NT2/D1 (cell line): ENCODE results near the gene HELZ2.

Experiments used
- DNase-seq: peaks from one replicate; pipeline ENCODE4 v3.0.0-alpha.2; 2011; ENCODE audit warnings: low read depth, low spot score
- H3K27me3 ChIP-seq: 2 replicates; pipeline ENCODE4 v1.6.0; 2011; ENCODE audit warnings: mild to moderate bottlenecking; ENCODE audit not compliant: insufficient read length, insufficient read depth
- H3K36me3 ChIP-seq: 2 replicates; pipeline ENCODE4 v1.6.1; 2011; ENCODE audit warnings: mild to moderate bottlenecking, low read length, mixed read lengths; ENCODE audit not compliant: insufficient read depth, insufficient read length
- H3K4me1 ChIP-seq: 2 replicates; pipeline ENCODE4 v1.5.1; 2011; ENCODE audit not compliant: insufficient read depth, insufficient read length
- H3K4me3 ChIP-seq: 2 replicates; pipeline ENCODE4 v1.5.1; 2011; ENCODE audit warnings: low read depth; ENCODE audit not compliant: insufficient read length
- H3K9ac ChIP-seq: 2 replicates; pipeline ENCODE4 v1.6.0; 2011; ENCODE audit warnings: low read depth; ENCODE audit not compliant: insufficient read length
- H3K9me3 ChIP-seq: 2 replicates; pipeline ENCODE4 v1.5.1; 2011; ENCODE audit warnings: mild to moderate bottlenecking, low read length; ENCODE audit not compliant: insufficient read depth
- SUZ12 ChIP-seq: IDR thresholded peaks from 2 replicates; pipeline ENCODE4 v1.6.1; 2011; ENCODE audit not compliant: insufficient read length, insufficient read depth; ENCODE audit errors: extremely low read depth
- YY1 ChIP-seq: IDR thresholded peaks from 2 replicates; pipeline ENCODE4 v1.6.1; 2011; ENCODE audit not compliant: insufficient read length, insufficient read depth
- ZNF274 ChIP-seq: IDR thresholded peaks from 2 replicates; pipeline ENCODE4 v1.6.1; 2011; ENCODE audit warnings: mild to moderate bottlenecking, low read depth, low read length

The HELZ2 gene

GRCh38 chr20:63538204-63539091 is 35.6 kb downstream of the HELZ2 start:
- Histone ChIP-seq H3K4me1 (peaks cover 45% of the 10 kb centered on the region), H3K27me3 (no peaks in the 10 kb centered on the region), H3K9ac (peak overlapping the region; percentile 72), H3K36me3 (no peaks in the 10 kb centered on the region), H3K9me3 (no peaks in the 10 kb centered on the region), H3K4me3 (peak overlapping the region; percentile 13)
- TF ChIP-seq SUZ12 (no peak), ZNF274 (no peak), YY1 (no peak)
- DNase-seq: no peak

DNA sequence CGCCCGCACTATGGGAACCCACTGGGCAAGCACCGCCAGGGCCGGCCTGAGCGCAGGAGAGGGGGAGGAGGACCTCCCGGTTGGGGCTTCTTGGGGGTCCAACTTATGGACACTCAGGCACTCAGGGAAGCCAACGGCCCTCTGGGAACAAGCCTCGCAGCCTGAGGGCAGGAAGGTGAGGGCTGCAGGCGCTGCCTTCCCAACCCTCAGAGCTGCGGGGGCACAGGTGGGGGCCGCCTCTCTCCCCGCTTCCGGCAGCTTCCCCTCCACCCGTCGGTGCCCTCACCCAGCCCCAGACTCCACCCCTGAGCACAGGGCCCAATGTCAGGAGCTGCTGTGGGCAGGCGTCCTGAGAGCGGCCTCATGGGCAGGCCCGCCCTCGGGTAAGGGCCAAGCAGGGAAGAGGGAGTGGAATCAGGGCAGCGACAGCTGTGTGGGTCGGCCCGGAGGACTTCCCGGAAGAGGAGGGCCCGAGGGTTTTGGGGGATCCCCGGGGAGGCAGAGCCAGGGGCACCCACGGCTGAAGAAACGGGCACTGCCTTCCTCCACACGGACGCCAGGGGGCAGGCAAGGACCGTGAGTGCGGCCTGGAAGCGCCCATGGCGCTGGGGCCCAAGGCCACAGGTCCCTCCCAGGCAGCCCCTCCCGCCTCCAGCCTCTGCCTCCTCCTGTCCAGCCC is 36.4 kb downstream of the HELZ2 start:
- peak overlapping the region; percentile 13 for H3K4me3 ChIP-seq
- H3K9me3 ChIP-seq: no peaks in the 10 kb centered on the region
- H3K4me1 ChIP-seq: peaks cover 41% of the 10 kb centered on the region
- no peak for TF ChIP-seq SUZ12
- no peak for TF ChIP-seq ZNF274
- TF ChIP-seq YY1: no peak
- H3K9ac ChIP-seq: peak overlapping the region; percentile 72
- H3K27me3 ChIP-seq: no peaks in the 10 kb centered on the region
- peak; percentile 87 for DNase-seq
- no peaks in the 10 kb centered on the region for H3K36me3 ChIP-seq

DNA sequence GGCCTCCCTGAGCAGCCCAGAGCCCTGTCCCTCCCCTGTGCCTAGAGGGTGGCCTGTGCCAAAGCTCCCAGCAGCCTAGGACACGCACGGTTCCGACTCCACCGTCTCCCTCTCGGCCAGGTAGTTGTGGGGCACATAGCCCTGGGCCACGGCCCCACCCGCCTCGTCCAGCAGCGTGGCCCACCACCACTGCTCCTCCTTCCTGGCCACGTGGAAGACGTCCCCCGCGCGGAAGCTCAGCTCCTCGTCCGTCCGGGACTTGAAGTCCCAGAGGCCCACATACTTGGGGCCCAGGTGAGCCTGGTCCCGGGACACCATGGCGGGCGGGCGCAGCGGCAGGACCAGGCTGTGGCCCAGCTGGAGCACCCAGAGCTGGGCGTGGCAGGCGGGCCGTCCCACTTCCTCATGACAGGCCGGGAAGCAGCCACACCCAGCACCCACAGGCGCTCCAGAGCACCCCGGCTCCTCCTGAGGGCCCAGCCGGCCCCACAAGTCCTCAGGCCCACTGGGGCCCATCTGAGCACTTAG is 37.0 kb downstream of the HELZ2 start, which contains the start of gene PTK6:
Gene PTK6, minus strand, starts transcription at position 380 of the 528 bp plus-strand sequence. Its CDS starts 62 bp downstream, at position 318.
- H3K9ac ChIP-seq: peak within 1 kb of the TSS; percentile 72
- H3K9me3 ChIP-seq: no peaks in the 10 kb centered on the region
- no peaks in the 10 kb centered on the region for H3K27me3 ChIP-seq
- TF ChIP-seq SUZ12 (no peak), ZNF274 (no peak), YY1 (no peak)
- no peak for DNase-seq
- H3K4me3 ChIP-seq: peak within 1 kb of the TSS; percentile 13
- no peaks in the 10 kb centered on the region for H3K36me3 ChIP-seq
- peaks cover 45% of the 10 kb centered on the region for H3K4me1 ChIP-seq

DNA sequence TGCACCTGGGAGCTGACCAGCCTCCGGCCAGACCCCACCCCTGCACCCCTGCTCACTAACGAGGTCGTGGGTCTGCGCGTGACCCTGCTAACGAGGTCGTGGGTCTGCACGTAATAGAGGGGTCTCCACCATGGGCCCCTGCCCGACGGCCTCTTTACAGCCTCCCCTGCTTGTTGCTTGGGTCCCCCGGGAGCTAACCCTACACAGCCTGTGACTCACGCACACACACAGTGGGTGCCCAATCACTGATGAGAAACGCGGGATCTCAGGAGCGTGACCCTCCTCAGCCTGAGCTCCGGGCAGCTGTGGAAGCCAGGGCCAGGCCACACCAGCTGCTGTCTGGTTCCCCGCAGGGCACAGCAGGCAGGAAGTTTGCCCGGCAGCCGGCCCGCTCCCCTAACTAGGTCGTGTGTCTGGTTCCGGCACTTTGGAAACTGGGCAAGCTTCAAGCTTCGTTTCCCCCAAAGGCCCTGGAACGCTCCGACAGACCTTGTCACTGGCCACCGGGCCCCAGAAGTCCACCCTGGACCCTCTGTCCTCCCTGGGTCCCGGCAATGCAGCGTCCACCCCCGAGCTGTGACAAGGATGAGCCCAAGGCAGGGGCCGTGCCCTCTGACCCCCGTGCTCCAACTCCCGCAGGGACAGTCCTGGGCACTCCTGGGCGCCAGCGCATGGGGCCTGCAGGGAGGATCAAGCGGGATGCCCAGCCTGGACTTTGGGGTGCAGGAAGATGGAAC is 37.6 kb downstream of the HELZ2 start:
- peaks cover 49% of the 10 kb centered on the region for H3K4me1 ChIP-seq
- no peaks in the 10 kb centered on the region for H3K9me3 ChIP-seq
- H3K27me3 ChIP-seq: no peaks in the 10 kb centered on the region
- no peaks in the 10 kb centered on the region for H3K36me3 ChIP-seq
- no peak overlapping the region for H3K4me3 ChIP-seq
- no peak for DNase-seq
- H3K9ac ChIP-seq: peak overlapping the region; percentile 36
- TF ChIP-seq YY1 (no peak), SUZ12 (no peak), ZNF274 (no peak)

GRCh38 chr20:63534831-63535651 is 39.0 kb downstream of the HELZ2 start:
- DNase-seq: no peak
- Histone ChIP-seq H3K9ac (peak overlapping the region; percentile 44), H3K4me1 (peaks cover 54% of the 10 kb centered on the region), H3K27me3 (no peaks in the 10 kb centered on the region), H3K9me3 (no peaks in the 10 kb centered on the region), H3K36me3 (no peaks in the 10 kb centered on the region), H3K4me3 (no peak overlapping the region)
- TF ChIP-seq SUZ12 (no peak), YY1 (no peak), ZNF274 (no peak)

DNA sequence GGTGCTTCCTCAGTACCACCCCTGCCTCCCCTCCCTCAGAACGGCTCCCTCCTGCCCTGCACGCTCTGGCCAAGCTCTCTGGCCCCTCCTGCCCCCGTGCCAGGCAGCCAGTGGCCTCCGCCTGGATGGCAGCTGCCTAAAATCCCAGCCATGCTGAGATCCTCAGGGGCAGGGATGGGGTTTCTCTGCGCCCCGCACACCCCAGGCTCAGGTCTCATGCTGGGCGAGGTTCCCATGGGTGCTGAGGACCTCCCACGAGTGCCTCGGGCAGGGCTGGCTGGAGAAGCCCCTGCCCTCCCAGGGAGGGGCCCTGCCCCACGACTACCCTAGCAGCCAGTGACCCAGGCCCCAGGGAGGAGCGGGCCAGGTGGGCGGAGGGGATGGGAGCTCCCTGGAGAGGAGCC is 39.6 kb downstream of the HELZ2 start:
- no peak for TF ChIP-seq SUZ12
- no peak for TF ChIP-seq YY1
- TF ChIP-seq ZNF274: no peak
- H3K36me3 ChIP-seq: no peaks in the 10 kb centered on the region
- H3K9ac ChIP-seq: no peak overlapping the region
- no peaks in the 10 kb centered on the region for H3K9me3 ChIP-seq
- H3K27me3 ChIP-seq: no peaks in the 10 kb centered on the region
- no peak overlapping the region for H3K4me3 ChIP-seq
- no peak for DNase-seq
- H3K4me1 ChIP-seq: peaks cover 56% of the 10 kb centered on the region
